ENCODE measurements around the gene ADAMTS19.
A peak's percentile ranks its signal among the peaks of the same experiment; 100 is the strongest.

ADAMTS19 gene

GRCh38 chr5:129460672-129460935 is 506 bp downstream of the ADAMTS19 start:
- no peak for TF ChIP-seq POLR2AphosphoS5 (IDR thresholded peaks at IDR 0.05; ENCODE audit: low read depth, low read length)
- no peak for TF ChIP-seq SIN3A (IDR thresholded peaks at IDR 0.05; ENCODE audit: borderline replicate concordance, insufficient read depth, low read length)
- no peak for TF ChIP-seq TAF1 (IDR thresholded peaks at IDR 0.05; ENCODE audit: borderline replicate concordance, insufficient read depth, low read length)
- no peak for TF ChIP-seq FOXP2 (optimal IDR thresholded peaks at IDR 0.05; ENCODE audit: borderline replicate concordance, extremely low read depth, extremely low read length, insufficient read depth)
- TF ChIP-seq, protein P1, sequence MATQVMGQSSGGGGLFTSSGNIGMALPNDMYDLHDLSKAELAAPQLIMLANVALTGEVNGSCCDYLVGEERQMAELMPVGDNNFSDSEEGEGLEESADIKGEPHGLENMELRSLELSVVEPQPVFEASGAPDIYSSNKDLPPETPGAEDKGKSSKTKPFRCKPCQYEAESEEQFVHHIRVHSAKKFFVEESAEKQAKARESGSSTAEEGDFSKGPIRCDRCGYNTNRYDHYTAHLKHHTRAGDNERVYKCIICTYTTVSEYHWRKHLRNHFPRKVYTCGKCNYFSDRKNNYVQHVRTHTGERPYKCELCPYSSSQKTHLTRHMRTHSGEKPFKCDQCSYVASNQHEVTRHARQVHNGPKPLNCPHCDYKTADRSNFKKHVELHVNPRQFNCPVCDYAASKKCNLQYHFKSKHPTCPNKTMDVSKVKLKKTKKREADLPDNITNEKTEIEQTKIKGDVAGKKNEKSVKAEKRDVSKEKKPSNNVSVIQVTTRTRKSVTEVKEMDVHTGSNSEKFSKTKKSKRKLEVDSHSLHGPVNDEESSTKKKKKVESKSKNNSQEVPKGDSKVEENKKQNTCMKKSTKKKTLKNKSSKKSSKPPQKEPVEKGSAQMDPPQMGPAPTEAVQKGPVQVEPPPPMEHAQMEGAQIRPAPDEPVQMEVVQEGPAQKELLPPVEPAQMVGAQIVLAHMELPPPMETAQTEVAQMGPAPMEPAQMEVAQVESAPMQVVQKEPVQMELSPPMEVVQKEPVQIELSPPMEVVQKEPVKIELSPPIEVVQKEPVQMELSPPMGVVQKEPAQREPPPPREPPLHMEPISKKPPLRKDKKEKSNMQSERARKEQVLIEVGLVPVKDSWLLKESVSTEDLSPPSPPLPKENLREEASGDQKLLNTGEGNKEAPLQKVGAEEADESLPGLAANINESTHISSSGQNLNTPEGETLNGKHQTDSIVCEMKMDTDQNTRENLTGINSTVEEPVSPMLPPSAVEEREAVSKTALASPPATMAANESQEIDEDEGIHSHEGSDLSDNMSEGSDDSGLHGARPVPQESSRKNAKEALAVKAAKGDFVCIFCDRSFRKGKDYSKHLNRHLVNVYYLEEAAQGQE (IDR thresholded peaks at IDR 0.05; ENCODE audit: insufficient read depth in 1 of 2, low read depth in 2 of 2, low read length in 2 of 2) = no peak

DNA sequence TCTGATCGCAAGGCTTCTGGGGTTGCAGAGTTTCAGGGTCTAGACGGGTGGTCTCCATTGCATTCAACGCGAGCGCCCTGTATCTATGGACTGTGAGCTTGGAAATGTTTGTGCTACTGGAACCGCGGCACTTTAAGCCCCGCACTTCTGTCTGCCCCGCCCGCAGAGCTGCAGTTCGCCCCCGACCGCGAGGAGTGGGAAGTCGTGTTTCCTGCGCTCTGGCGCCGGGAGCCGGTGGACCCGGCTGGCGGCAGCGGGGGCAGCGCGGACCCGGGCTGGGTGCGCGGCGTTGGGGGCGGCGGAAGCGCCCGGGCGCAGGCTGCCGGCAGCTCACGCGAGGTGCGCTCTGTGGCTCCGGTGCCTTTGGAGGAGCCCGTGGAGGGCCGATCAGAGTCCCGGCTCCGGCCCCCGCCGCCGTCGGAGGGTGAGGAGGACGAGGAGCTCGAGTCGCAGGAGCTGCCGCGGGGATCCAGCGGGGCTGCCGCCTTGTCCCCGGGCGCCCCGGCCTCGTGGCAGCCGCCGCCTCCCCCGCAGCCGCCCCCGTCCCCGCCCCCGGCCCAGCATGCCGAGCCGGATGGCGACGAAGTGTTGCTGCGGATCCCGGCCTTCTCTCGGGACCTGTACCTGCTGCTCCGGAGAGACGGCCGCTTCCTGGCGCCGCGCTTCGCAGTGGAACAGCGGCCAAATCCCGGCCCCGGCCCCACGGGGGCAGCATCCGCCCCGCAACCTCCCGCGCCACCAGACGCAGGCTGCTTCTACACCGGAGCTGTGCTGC is 1.0 kb downstream of the ADAMTS19 start:
- TF ChIP-seq TAF1 (IDR thresholded peaks at IDR 0.05; ENCODE audit: borderline replicate concordance, insufficient read depth, low read length) (no peak), FOXP2 (optimal IDR thresholded peaks at IDR 0.05; ENCODE audit: borderline replicate concordance, extremely low read depth, extremely low read length, insufficient read depth) (peak; percentile 34)

DNA sequence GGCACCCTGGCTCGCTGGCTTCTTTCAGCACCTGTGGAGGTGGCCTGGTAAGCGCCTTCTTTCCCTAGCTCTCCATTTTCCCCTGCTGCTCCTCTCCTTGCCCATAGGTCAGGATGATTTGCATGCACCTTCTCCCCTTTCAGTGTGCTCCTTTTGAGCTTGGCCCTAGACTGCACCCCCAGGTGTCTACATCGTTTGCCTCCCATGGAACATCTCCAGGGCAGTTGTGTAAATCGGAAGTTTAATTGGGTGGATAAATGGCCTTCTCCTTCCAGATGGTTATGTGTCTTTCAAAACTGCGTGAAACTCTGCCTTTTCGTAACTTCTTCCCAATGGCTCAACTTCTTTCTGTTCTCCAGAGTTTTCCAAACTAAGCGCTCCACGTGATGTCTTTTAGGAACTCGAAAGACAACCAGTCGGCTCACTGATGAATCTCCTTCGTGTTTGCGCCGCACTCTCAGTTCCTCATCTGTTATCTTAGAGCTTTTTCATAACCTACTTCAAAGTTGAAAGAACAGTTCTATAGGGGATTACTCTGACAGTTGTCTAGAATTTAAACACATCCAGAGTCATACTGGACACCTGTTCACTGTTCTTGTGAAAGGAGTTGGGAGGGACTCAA is 1.7 kb downstream of the ADAMTS19 start:
- TF ChIP-seq POLR2AphosphoS5 (IDR thresholded peaks at IDR 0.05; ENCODE audit: low read depth, low read length) (no peak), TAF1 (IDR thresholded peaks at IDR 0.05; ENCODE audit: borderline replicate concordance, insufficient read depth, low read length) (no peak), FOXP2 (optimal IDR thresholded peaks at IDR 0.05; ENCODE audit: borderline replicate concordance, extremely low read depth, extremely low read length, insufficient read depth) (no peak), SIN3A (IDR thresholded peaks at IDR 0.05; ENCODE audit: borderline replicate concordance, insufficient read depth, low read length) (no peak)
- TF ChIP-seq, protein P1 (IDR thresholded peaks at IDR 0.05; ENCODE audit: insufficient read depth in 1 of 2, low read depth in 2 of 2, low read length in 2 of 2) = no peak

- TF ChIP-seq POLR2AphosphoS5 (IDR thresholded peaks at IDR 0.05; ENCODE audit: low read depth, low read length) (no peak), SIN3A (IDR thresholded peaks at IDR 0.05; ENCODE audit: borderline replicate concordance, insufficient read depth, low read length) (no peak)
Observed at GRCh38 chr5:129465776-129466344, 5.8 kb downstream of the ADAMTS19 start.

DNA sequence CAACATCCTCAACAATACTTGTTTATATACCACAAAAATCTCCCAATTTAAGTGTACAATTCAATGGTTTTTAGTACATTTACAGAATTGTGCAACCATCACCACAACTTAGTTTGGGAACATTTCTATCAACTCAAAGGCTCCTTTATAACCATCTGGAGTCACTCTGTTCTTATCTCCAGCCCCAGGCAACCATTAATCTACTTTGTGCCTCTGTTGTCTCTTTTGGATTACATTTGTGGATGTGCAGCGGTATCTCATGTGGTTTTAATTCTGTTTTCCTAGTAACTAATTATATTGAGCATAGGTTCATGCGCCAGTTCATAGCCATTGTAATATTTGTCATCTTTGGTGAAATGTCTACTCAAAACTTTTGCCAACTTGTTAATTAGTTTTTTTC is 14.4 kb downstream of the ADAMTS19 start:
- TF ChIP-seq, protein P1 (IDR thresholded peaks at IDR 0.05; ENCODE audit: insufficient read depth in 1 of 2, low read depth in 2 of 2, low read length in 2 of 2) = no peak

DNA sequence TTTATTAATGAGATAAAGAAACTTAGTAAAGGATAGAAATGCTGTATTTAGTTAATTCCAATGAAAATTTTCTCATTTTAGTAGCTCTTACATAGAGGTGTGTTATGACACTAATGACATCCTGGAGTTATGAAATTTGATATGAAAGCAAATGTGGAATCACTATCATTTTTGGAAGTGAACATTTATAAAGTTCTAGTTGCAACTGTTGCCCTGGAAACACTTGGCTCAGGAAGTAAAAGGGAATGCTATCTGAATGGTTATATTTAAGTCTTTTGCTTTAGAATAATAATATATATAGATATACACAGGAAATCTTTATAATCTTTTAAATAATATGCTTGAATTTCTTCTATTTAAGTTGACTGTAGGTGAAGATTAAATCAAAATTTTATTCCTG is 16.7 kb downstream of the ADAMTS19 start:
- no peak for TF ChIP-seq TAF1 (IDR thresholded peaks at IDR 0.05; ENCODE audit: borderline replicate concordance, insufficient read depth, low read length)
- no peak for TF ChIP-seq POLR2AphosphoS5 (IDR thresholded peaks at IDR 0.05; ENCODE audit: low read depth, low read length)
- TF ChIP-seq, protein P1 (IDR thresholded peaks at IDR 0.05; ENCODE audit: insufficient read depth in 1 of 2, low read depth in 2 of 2, low read length in 2 of 2) = no peak
- no peak for TF ChIP-seq SIN3A (IDR thresholded peaks at IDR 0.05; ENCODE audit: borderline replicate concordance, insufficient read depth, low read length)
- TF ChIP-seq FOXP2 (optimal IDR thresholded peaks at IDR 0.05; ENCODE audit: borderline replicate concordance, extremely low read depth, extremely low read length, insufficient read depth) = no peak
